ENCODE data around the gene TOLLIP. TPM values are rescaled to one million over a fixed set of nuclear protein-coding genes. Genes with fewer than 3 reads are reported as not detected.

Gene TOLLIP
- total RNA-seq, 2 donors from 2014 or later: 29.6 to 41.0 TPM

DNA sequence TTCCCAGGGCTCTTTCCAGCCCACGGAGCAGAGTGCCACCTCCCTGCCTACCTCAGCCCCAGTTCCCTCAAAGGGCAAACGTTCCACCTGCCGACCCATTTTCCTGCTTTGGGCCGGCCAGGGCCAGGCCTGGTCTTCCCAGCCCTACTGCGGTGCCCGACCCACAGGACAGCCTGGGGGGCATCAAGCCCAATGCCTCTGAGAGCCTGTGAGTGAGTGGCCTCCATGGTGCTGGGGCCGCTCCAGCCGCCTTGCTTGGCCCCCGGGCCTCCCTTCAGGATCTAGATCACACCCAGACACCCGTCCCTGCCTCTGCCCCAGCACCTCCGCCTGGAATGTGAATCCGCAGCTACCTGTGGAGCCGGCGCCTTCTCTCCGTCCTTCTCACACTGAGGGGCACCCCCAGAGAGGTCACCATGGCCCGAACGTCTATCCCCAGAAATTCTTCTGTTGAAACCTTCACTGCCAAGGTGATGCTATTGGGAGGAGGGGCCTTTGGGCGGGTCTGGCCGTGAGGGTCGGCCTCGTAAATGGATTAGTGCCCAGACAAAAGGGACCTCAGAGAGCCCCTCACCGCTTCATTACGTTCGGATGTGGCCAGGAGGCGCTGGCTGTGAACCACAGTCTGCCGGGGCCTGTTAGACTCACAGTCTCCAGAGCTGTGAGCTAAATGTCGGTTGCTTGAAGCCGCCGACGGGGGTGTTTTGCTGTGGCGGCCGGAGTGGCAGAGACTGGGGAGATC lies 44.1 kb upstream of the TOLLIP start:
- H3K36me3 ChIP-seq: no peaks in the 10 kb centered on the region
- no peaks in the 10 kb centered on the region for H3K4me1 ChIP-seq
- no peak for DNase-seq (ENCODE audit: low spot score)
- H3K4me3 ChIP-seq: no peak overlapping the region
- H3K27ac ChIP-seq: no peak overlapping the region
- TF ChIP-seq, protein P1, sequence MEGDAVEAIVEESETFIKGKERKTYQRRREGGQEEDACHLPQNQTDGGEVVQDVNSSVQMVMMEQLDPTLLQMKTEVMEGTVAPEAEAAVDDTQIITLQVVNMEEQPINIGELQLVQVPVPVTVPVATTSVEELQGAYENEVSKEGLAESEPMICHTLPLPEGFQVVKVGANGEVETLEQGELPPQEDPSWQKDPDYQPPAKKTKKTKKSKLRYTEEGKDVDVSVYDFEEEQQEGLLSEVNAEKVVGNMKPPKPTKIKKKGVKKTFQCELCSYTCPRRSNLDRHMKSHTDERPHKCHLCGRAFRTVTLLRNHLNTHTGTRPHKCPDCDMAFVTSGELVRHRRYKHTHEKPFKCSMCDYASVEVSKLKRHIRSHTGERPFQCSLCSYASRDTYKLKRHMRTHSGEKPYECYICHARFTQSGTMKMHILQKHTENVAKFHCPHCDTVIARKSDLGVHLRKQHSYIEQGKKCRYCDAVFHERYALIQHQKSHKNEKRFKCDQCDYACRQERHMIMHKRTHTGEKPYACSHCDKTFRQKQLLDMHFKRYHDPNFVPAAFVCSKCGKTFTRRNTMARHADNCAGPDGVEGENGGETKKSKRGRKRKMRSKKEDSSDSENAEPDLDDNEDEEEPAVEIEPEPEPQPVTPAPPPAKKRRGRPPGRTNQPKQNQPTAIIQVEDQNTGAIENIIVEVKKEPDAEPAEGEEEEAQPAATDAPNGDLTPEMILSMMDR (IDR thresholded peaks at IDR 0.05): no peak
- no peaks in the 10 kb centered on the region for H3K27me3 ChIP-seq
- H3K9me3 ChIP-seq: no peaks in the 10 kb centered on the region

DNA sequence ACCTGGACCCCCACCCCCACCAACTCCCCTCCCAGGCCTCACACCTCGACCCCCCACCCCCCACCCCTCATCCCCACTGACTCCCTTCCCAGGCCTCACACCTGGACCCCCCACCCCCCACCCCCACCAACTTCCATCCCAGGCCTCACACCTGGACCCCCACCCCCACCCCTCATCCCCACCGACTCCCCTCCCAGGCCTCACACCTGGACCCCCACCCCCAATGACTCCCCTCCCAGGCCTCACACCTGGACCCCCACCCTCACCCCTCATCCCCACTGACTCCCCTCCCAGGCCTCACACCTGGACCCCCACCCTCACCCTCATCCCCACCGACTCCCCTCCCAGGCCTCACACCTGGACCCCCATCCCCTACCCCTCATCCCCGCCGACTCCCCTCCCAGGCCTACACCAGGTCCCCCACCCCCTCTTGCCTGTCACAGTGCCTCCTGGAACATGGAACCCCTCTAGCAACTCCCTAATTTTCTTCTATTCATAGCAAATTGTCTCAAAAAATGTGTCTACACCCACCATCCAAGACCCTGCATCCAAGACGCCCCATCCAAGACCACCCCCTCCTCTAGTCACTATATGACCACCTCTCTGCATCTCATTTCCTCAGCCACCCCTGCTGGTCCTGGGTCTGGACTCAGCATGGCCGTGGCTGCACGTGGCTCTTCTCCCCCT lies 43.4 kb upstream of the TOLLIP start:
- Histone ChIP-seq H3K27ac (no peak overlapping the region), H3K4me3 (no peak overlapping the region), H3K9me3 (no peaks in the 10 kb centered on the region), H3K27me3 (no peaks in the 10 kb centered on the region), H3K4me1 (no peaks in the 10 kb centered on the region), H3K36me3 (no peaks in the 10 kb centered on the region)
- no peak for DNase-seq (ENCODE audit: low spot score)
- TF ChIP-seq, protein P1 (IDR thresholded peaks at IDR 0.05): no peak

DNA sequence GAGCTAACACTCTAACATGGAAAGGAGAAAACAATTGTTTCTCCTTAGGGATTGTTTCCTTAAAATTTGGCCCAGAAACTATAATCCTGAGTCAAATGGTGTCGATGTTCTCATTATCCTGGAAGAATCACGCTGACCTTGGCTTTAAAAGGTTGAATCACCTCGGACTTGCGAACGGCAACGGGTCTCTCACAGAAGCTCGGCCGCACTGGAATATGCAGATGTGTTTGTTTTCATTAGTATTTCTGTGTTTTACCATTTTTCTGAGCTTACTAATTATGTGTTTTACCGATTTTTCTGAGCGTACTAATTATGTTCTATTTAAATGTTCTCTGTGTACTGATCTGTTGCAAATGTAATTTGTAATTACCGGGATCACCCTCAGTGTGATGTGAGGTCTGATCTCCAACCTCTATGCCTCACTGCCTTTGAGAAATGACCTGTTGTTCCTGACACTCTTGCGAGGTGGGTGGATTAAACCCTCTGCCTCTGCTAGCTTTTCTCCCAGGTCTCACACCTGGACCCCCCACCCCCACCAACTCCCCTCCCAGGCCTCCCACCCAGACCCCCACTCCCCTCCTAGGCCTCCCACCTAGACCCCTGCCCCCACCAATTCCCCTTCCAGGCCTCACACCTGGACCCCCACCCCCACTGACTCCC lies 42.0 kb upstream of the TOLLIP start:
- no peaks in the 10 kb centered on the region for H3K27me3 ChIP-seq
- DNase-seq (ENCODE audit: low spot score): no peak
- no peak overlapping the region for H3K27ac ChIP-seq
- no peaks in the 10 kb centered on the region for H3K4me1 ChIP-seq
- no peak overlapping the region for H3K4me3 ChIP-seq
- no peaks in the 10 kb centered on the region for H3K36me3 ChIP-seq
- TF ChIP-seq, protein P1 (IDR thresholded peaks at IDR 0.05): no peak
- no peaks in the 10 kb centered on the region for H3K9me3 ChIP-seq

DNA sequence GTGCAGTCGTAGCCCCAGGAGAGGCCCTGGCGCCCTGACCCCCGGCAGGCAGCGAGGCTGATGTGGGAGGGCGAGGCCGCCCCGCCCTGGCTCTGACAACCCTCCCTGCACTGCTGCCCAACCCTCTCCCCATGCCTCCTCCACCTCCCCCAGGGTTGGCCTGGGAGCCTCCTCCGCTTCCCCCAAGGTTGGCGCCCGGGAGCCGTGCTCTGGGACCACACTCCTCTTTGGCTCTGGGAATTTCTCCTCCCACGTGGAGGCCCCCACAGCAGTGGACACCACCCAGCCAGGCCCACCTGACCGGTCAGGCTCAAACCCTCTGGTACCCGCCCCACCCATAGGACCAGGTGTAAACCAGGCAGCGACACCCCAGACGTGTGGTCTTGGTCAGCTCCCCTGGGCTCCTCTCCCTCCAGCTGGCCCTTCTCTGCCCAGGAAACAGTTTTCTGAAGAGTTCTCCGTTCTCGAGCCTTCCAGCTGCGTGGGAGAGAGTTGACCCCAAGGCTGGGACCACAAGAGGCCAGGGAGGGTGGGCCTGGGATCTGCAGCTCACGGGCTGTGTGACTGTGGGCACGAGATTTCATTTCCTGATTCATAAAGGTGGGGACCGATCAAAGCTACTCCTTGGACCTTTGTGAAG lies 40.8 kb upstream of the TOLLIP start:
- DNase-seq (ENCODE audit: low spot score): no peak
- TF ChIP-seq, protein P1 (IDR thresholded peaks at IDR 0.05): no peak

DNA sequence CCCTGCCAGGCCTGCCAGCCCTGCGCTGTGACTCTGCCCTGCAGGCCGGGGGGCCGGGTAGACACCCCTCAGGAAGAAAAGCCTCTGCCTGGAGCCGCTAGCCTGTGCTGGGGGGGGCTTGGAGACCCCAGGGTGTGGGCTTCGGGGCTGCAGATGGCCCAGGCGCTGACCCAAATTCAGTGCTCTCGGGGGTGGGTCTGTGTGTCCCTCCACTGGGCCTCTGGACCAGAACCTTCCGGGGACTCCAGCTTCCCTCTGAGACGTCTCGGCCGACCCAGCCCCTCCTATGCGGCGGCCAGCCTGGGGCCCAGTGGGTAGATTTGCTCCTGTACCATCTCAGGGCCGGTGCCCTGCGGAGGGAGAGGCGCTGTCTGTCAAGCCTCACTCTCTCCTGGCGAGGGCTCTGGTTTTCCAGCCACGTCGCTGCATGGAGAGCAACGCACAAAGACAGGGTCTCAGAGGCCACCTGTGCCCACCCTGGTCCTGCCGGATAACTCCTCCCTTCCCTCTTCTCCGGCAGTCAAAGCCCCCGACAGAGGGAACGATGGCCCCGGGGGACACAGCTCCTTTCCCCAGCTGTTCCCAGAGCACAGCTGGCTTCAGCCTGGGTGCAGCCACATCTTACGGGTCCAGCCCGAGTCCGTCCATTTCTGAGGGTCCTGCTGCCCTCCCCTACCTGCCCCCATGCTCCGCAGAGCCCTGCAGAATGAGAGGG lies 40.1 kb upstream of the TOLLIP start:
- no peaks in the 10 kb centered on the region for H3K9me3 ChIP-seq
- H3K27me3 ChIP-seq: no peaks in the 10 kb centered on the region
- no peak for DNase-seq (ENCODE audit: low spot score)
- no peak overlapping the region for H3K27ac ChIP-seq
- no peaks in the 10 kb centered on the region for H3K36me3 ChIP-seq
- TF ChIP-seq, protein P1 (IDR thresholded peaks at IDR 0.05): no peak
- H3K4me3 ChIP-seq: no peak overlapping the region
- H3K4me1 ChIP-seq: no peaks in the 10 kb centered on the region

More for the DNA sequence above, 40.8 kb upstream of the TOLLIP start:
- no peaks in the 10 kb centered on the region for H3K36me3 ChIP-seq
- no peaks in the 10 kb centered on the region for H3K27me3 ChIP-seq
- H3K27ac ChIP-seq: no peak overlapping the region
- no peaks in the 10 kb centered on the region for H3K9me3 ChIP-seq
- no peak overlapping the region for H3K4me3 ChIP-seq
- H3K4me1 ChIP-seq: no peaks in the 10 kb centered on the region
